Measurements from ENCODE around the gene BCR. TPM values are rescaled to one million over a fixed set of nuclear protein-coding genes. Genes with fewer than 3 reads are reported as not detected.

Gene BCR
- total RNA-seq, 4 donors from 2014 or later: 70.5 to 102 (median 84.1) TPM

DNA sequence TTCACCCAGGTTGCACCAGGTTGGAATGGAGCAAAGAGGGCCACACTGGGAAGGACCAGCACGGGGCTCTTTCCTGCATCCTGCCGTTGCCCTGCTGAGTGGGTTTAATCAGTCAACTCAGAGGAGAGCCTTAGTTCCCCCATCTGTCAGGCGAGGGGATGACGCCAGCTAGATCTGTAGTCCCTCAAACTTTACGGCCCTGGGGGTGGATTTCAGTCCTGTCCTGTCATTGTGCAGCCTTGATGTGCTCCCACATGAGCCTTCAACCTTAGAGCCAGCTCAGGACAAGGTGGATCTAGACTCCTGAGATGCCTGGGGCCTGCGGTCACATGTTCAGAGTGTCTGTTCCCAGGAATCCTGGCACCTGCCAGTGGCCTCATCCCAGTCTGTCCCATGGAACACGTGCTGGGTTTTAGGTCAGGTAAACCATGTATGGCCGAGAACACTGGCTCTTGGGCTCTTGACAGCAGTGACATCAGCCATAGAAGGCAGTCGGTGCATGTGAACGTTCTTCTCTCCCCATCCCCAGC lies 104.3 kb downstream of the BCR start:
- TF ChIP-seq CTCF (IDR thresholded peaks at IDR 0.05) (no peak), POLR2A (IDR thresholded peaks at IDR 0.05) (no peak)
- H3K4me3 ChIP-seq (ENCODE audit: low read depth, poor library complexity, severe bottlenecking): no peak overlapping the region
- intact Hi-C loops (cut with DNase I; ENCODE audit: low total_unique reads): no loop called here
- 85 to 92% methylated on average over 10 of the region's 10 CpGs for WGBS, 2 donors
- DNase-seq (ENCODE audit: low spot score in 2 of 2): no peak

- H3K4me3 ChIP-seq (ENCODE audit: low read depth, poor library complexity, severe bottlenecking): no peak overlapping the region
- DNase-seq (ENCODE audit: low spot score in 2 of 2): no peak
- TF ChIP-seq CTCF (IDR thresholded peaks at IDR 0.05) (no peak), POLR2A (IDR thresholded peaks at IDR 0.05) (no peak)
- intact Hi-C loops (cut with DNase I; ENCODE audit: low total_unique reads): no loop called here
- WGBS, 2 donors: 97 to 98% methylated on average over 7 to 8 of the region's 8 CpGs
Observed at GRCh38 chr22:23285236-23285635, 104.9 kb downstream of the BCR start.

GRCh38 chr22:23285734-23286133 lies 105.4 kb downstream of the BCR start:
- DNase-seq (ENCODE audit: low spot score in 2 of 2): no peak
- WGBS, 2 donors: 89 to 92% methylated on average over 7 of the region's 7 CpGs
- no peak overlapping the region for H3K4me3 ChIP-seq (ENCODE audit: low read depth, poor library complexity, severe bottlenecking)
- TF ChIP-seq CTCF (IDR thresholded peaks at IDR 0.05) (no peak), POLR2A (IDR thresholded peaks at IDR 0.05) (no peak)
- intact Hi-C loops (cut with DNase I; ENCODE audit: low total_unique reads): no loop called here

DNA sequence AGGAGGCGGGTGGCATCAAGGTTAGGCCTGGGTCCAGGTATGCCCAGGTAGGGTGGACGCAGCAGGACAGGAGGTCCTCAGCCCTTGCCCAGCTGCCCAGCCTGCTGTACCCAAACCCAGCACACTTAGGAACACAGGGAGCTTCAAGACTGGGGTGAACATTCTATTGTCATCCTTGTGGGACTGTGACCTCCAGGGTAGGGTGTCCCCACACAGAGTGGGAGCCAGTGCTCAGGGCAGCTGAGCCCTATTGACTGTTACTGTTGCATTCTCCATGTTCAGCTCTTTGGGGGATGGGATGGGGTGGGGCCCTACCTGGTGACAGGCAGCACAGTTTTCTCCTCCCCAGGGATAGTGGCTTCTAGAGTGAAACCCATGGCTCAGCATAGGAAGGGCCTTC lies 106.0 kb downstream of the BCR start:
- H3K4me3 ChIP-seq (ENCODE audit: low read depth, poor library complexity, severe bottlenecking): no peak overlapping the region
- WGBS, 2 donors: 100% methylated on average over 2 of the region's 2 CpGs
- intact Hi-C loops (cut with DNase I; ENCODE audit: low total_unique reads): no loop called here
- no peak for DNase-seq (ENCODE audit: low spot score in 2 of 2)
- TF ChIP-seq CTCF (IDR thresholded peaks at IDR 0.05): no peak

- TF ChIP-seq POLR2A (IDR thresholded peaks at IDR 0.05): no peak
- TF ChIP-seq CTCF (IDR thresholded peaks at IDR 0.05): no peak
- intact Hi-C loops (cut with DNase I; ENCODE audit: low total_unique reads): no loop called here
- no peak overlapping the region for H3K4me3 ChIP-seq (ENCODE audit: low read depth, poor library complexity, severe bottlenecking)
- DNase-seq (ENCODE audit: low spot score in 2 of 2): no peak
- WGBS, 2 donors: 78 to 90% methylated on average over 15 to 20 of the region's 21 CpGs
Observed at GRCh38 chr22:23287136-23288095, 107.1 kb downstream of the BCR start.
